Activated CD4-positive, alpha-beta T cell treated with anti-CD3 and anti-CD28 coated beads, Interleukin-2, amount 50 U/mL, for 48 hours (primary cell): ENCODE measurements around the gene SULT1C4.
"Not testable (repeated sequence)": the region's sequence is repeated elsewhere in the genome, so short reads cannot be mapped to it uniquely, and the experiment has no call there.

Experiments
- DNase-seq, 2 experiments: peaks; one replicate each; pipeline ENCODE4 v3.0.0-alpha.2; 2020

Gene SULT1C4

DNA sequence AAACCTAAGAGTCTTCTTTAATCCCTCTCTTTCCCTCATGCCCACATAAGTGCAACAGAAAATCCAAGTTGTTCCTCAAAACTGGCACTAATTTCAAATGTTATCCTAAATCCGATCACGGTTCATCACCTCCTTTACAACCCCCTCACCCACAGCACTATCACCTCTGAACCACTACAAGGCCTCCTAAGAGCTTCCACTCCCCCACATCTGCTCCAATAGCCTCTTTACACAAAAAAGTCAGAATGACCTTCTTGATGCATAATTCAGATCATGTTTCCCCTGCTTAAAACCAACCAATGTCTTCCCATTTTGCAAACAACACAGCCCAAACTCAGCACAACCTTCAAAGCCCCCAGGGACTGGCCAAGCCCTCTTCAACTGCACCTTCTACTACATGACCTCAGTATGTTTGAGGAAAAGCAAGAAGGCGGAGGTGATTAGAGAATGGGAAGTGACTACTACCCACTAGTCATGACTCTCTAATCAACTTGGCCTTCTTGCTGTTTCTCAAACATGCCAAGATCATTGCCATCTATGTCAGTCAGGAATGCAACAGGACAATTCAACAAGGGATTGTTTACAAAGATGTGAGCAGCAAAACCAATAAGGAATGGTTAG is 36.6 kb downstream of the SULT1C4 start:
- DNase-seq: no peak

DNA sequence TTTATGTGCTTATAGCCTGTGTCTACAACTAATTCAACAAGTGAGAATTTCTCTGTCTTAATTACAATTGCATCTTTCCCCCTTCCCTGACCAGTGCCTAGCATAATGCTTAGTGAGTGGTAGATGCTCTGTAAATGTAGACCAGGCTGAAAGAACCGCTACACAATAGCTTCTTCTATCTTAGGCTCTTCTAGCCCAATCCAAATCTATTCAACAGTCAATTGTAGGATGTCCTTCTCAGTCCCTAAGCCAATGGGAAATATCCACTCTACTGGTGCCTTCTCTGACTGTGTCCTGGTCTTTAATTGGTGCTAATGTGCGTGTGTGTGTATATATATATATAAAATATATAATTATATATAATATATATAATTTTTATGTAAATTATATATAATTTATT is 37.2 kb downstream of the SULT1C4 start:
- DNase-seq: no peak

DNA sequence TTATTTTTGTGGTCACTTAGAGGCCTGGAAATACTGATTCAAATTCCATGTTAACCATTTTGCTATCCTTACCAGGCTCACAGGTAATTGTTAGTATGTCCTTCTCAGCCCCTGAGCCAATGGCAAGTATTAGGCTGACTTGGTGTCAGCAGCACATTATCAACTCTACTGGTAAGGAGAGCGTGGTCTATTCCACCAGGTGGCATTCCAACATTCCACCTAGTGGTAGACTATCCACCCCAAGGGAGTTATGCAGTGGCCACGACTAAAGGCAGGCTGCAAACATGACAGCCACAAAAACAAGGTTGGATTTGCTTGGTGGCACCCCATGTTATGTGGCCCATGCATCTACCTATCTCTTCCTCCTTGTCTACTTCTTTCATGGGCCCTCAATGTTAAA is 39.5 kb downstream of the SULT1C4 start:
- DNase-seq: no peak

DNA sequence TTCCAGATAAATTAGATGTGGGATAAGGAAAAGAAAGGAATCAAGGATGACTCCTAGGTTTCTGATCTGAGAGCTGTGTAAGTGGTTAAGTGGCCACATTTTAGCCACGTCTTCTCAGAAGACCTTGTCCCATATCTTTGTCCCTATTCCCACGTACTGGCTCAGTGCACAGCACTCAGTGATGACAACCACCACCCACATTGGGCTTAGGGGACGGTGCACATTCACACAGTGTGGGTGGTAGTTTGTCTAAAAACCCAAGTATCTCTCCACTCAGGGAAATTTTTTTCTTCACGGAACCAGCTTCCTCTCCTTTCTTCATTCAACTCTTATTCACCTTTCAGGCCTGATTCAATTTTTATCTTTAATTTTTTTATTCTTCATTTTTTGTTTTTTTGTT is 40.7 kb downstream of the SULT1C4 start:
- no peak for DNase-seq

DNA sequence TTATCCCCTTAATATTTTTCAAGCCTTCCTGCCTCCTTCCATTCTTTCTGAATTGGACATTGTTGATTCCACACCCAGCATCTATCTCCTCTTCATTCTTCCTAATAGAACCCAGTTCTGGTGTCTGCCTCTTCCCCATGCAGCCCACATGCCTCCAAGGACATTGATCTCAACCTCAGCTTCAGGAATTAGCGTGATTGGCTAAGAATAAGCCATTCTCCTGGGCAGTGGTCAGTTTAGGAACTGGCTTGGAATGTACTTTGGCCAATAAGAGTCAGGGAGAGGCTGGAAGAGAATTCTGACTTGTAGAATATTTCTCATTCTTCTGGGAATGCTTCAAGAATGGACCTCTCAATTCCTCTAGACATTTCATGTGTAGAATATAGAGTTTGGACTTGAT is 45.3 kb downstream of the SULT1C4 start:
- DNase-seq: no peak

DNA sequence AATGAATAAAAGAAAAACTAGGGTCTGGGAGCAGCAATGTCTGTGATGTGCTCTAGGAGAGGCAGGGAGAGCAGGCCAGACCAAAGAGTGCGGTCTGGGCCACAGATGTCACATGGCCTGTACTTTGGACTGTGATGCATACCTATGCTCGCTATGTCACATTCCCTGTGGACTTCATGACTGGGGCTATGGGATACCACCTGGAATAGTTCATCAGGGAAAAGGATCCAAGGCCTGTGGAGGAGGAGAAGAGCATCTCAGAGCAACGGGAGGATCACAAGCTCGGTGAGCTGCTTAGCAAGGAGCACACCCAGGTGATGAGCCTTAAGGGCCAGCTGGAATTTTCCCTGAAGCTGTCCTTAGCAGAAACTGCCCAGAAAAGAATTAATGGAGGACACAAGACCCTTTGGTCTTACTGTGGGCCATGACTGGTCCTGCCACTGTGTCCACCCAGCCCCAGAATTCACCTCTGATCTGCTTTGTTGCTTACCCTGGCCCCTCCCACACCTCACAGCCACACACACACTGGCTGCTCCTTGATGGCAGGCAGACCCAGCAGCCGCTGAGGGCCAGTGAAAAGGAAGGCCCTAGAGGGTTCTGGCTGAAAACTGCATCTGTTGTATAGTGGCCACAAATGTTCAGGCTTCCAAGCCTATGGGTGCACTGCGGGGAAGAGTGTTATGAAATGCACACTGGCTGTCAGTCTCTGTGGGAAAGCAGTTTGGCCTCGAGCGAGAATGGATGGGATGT is 45.9 kb downstream of the SULT1C4 start:
- DNase-seq: no peak

DNA sequence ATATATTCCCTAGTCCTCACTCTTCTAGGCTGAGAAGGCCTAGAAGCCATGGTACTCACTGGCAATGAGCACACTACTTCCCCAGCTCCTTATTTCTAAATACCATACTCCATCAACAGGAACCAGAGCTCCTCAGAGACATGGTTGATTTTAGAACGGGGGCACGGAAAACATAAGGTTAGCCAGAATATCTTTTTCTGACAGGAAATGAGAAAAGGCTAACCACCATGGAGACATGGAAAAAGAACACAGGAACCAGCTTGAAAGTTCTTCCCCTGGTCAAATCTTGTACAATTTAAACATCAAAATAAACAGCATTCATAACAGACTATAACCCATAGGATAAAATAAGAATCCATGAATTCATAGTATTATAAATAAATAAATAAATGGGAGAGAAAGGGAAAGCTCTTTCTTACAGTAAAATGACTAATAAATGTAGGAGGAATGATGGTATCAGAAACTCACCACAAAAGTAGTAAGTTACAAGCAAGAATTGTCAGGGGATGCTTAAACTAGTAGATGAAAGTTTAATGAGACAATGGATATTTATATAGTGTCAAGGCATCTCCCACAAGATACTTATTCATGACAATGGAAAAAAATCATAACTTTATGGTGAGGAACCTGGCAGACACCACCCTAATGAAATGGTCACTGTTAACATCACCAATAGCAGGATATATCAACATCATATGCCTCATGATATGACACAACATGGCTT is 50.7 kb downstream of the SULT1C4 start:
- no peak for DNase-seq

DNA sequence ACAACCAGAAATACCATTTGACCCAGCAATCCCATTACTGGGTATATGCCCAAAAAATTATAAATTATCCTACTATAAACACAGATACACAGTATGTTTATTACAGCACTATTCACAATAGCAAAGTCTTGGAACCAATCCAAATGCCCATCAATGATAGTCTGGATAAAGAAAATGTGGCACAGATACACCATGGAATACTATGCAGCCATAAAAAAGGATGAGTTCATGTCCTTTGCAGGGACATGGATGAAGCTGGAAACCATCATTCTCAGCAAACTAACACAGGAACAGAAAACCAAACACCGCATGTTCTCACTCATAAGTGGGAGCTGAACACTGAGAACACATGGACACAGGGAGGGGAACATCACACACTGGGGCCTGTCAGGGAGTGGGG is 57.8 kb downstream of the SULT1C4 start:
- DNase-seq: not testable (repeated sequence)

DNA sequence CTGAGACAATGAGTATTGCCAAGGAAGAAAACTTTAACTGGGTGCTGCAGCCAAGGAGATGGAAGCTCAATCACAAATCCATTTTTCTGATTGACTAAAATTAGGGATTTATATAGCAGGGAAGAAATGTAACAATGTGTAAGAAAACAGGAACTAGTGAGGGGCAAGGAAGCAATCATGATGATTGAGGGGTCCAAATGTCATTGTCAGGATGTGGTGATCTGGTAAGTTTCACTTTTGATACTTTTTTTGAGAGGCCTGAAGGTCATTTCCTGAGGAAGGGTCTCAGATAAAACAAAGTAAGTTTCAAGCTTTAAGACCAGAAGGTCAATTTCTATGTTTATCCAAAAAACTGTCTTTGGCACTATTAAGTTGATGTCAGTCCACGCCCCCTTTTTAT is 59.2 kb downstream of the SULT1C4 start:
- no peak for DNase-seq
